ENCODE results near the gene PRSS33. TPM values are rescaled to one million over a fixed set of nuclear protein-coding genes. Genes with fewer than 3 reads are reported as not detected.

Gene PRSS33
- total and polyA plus RNA-seq, 9 of the 15 experiments (the other 6 are each of a cell fraction or from before 2014, with no cell fraction given) = not detected

- no peak for TF ChIP-seq CHD7 (IDR thresholded peaks at IDR 0.05; ENCODE audit: low read depth, low read length)
- no peak for TF ChIP-seq VEZF1 (CRISPR knock-in tag; IDR thresholded peaks at IDR 0.05)
- TF ChIP-seq XRCC5 (IDR thresholded peaks at IDR 0.05; ENCODE audit: low read depth, low read length) = 0 out of 2 replicates have a peak, but pooled peaks have one; percentile 15
- TF ChIP-seq EZH2 (IDR thresholded peaks at IDR 0.05; ENCODE audit: borderline replicate concordance, low read depth, low read length) = no peak
- TF ChIP-seq PTRF (tag; IDR thresholded peaks at IDR 0.05) = no peak
- TF ChIP-seq MAX (CRISPR knock-in tag; IDR thresholded peaks at IDR 0.05) = no peak
- no peak for TF ChIP-seq POLR2AphosphoS2 (IDR thresholded peaks at IDR 0.05; ENCODE audit: low read length)
- peak; percentile 91; the same call in 1 of the 2 replicates for TF ChIP-seq ZNF175 (CRISPR knock-in tag; IDR thresholded peaks at IDR 0.05; ENCODE audit: low read depth)
- peak; percentile 59 for TF ChIP-seq KDM5B (IDR thresholded peaks at IDR 0.05; ENCODE audit: insufficient replicate concordance, low read depth, low read length)
- TF ChIP-seq, protein P1, sequence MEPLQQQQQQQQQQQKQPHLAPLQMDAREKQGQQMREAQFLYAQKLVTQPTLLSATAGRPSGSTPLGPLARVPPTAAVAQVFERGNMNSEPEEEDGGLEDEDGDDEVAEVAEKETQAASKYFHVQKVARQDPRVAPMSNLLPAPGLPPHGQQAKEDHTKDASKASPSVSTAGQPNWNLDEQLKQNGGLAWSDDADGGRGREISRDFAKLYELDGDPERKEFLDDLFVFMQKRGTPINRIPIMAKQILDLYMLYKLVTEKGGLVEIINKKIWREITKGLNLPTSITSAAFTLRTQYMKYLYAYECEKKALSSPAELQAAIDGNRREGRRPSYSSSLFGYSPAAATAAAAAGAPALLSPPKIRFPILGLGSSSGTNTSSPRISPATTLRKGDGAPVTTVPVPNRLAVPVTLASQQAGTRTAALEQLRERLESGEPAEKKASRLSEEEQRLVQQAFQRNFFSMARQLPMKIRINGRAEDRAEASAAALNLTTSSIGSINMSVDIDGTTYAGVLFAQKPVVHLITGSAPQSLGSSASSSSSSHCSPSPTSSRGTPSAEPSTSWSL (CRISPR knock-in tag; IDR thresholded peaks at IDR 0.05; ENCODE audit: borderline replicate concordance) = no peak
- no peak for TF ChIP-seq TCF3 (CRISPR knock-in tag; IDR thresholded peaks at IDR 0.05)
- TF ChIP-seq ETV1 (tag; conservative IDR thresholded peaks at IDR 0.05; ENCODE audit: low read depth) = peak; percentile 63
- TF ChIP-seq ZNF12 (CRISPR knock-in tag; IDR thresholded peaks at IDR 0.05) = no peak
These were observed 35.8 kb downstream of the PRSS33 start (continued) for GRCh38 chr16:2751577-2752034.

Measured in K562 (cell line).